ENCODE data around the gene RALGAPA2. TPM values are rescaled to one million over a fixed set of nuclear protein-coding genes. Genes with fewer than 3 reads are reported as not detected.

Gene RALGAPA2
- total and polyA plus RNA-seq, 2 experiments from 2014 or later, result 13.1 to 43.4 TPM

DNA sequence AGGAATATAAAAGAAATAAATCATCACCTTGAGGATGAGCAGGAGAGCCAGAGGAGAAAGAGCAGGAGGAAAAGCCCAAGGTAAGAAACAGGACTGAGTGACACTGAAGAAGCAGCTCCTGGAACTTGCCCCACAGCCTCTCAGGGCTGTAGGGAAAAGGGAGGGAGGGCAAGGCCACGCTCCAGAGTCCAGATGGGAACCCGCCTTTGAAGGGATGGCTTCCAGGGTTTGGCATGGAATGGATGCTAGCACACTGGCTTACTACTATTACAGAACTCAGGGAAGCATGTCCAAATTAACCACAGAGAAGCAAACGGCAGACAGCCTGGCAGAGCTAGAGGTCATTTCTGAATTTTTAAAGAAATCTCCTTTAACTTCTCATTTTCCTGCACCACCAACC lies 26.8 kb downstream of the RALGAPA2 start:
- Histone ChIP-seq H3K79me2 (replicated peaks; ENCODE audit: insufficient read depth) (peaks cover 90% of the 10 kb centered on the region), H3K9me2 (ENCODE audit: insufficient read depth) (no peaks in the 10 kb centered on the region), H3K4me1 (ENCODE audit: insufficient read depth) (peaks cover 7% of the 10 kb centered on the region; the same call in 1 of the 2 replicates), H3F3A (replicated peaks; ENCODE audit: low read depth) (no peaks in the 10 kb centered on the region), H3K27me3 (ENCODE audit: insufficient read depth) (no peaks in the 10 kb centered on the region), H3K36me3 (ENCODE audit: insufficient read depth) (no peaks in the 10 kb centered on the region), H3K4me3 (no peak overlapping the region), H3K27ac (ENCODE audit: low read depth) (no peak overlapping the region), H4K20me1 (replicated peaks; ENCODE audit: insufficient read depth) (peaks cover 9% of the 10 kb centered on the region), H2AFZ (no peak overlapping the region), H3K4me2 (no peak overlapping the region)
- no peaks in the 10 kb centered on the region for H3K9me3 Mint-ChIP-seq
- H3K4me3 Mint-ChIP-seq, result no peak overlapping the region; the same call in 2 of the 3 replicates
- H3K27me3 Mint-ChIP-seq (ENCODE audit: insufficient read depth, low read depth, poor library complexity), result no peaks in the 10 kb centered on the region
- H3K27ac Mint-ChIP-seq, result no peak overlapping the region
- peaks cover 19% of the 10 kb centered on the region for H3K4me1 Mint-ChIP-seq
- ATAC-seq (no peak), DNase-seq (ENCODE audit: low spot score) (no peak)
- H3K36me3 Mint-ChIP-seq (ENCODE audit: low read depth), result no peaks in the 10 kb centered on the region
- TF ChIP-seq ZNF114 (CRISPR knock-in tag; IDR thresholded peaks at IDR 0.05) (no peak), NANOG (IDR thresholded peaks at IDR 0.05; ENCODE audit: borderline replicate concordance) (no peak), EZH2phosphoT487 (IDR thresholded peaks at IDR 0.05; ENCODE audit: unreplicated experiment) (no peak), ZNF331 (CRISPR knock-in tag; IDR thresholded peaks at IDR 0.05; ENCODE audit: low read depth) (no peak), POLR2AphosphoS5 (IDR thresholded peaks at IDR 0.05; ENCODE audit: low read depth) (no peak), STAT1 (IDR thresholded peaks at IDR 0.05; ENCODE audit: unreplicated experiment) (no peak), CREB1 (CRISPR knock-in tag; IDR thresholded peaks at IDR 0.05; ENCODE audit: low read depth) (no peak), EZH2 (IDR thresholded peaks at IDR 0.05; ENCODE audit: low read depth, unreplicated experiment) (no peak), JUNB (IDR thresholded peaks at IDR 0.05; ENCODE audit: unreplicated experiment) (no peak)
- TF ChIP-seq, protein P1, sequence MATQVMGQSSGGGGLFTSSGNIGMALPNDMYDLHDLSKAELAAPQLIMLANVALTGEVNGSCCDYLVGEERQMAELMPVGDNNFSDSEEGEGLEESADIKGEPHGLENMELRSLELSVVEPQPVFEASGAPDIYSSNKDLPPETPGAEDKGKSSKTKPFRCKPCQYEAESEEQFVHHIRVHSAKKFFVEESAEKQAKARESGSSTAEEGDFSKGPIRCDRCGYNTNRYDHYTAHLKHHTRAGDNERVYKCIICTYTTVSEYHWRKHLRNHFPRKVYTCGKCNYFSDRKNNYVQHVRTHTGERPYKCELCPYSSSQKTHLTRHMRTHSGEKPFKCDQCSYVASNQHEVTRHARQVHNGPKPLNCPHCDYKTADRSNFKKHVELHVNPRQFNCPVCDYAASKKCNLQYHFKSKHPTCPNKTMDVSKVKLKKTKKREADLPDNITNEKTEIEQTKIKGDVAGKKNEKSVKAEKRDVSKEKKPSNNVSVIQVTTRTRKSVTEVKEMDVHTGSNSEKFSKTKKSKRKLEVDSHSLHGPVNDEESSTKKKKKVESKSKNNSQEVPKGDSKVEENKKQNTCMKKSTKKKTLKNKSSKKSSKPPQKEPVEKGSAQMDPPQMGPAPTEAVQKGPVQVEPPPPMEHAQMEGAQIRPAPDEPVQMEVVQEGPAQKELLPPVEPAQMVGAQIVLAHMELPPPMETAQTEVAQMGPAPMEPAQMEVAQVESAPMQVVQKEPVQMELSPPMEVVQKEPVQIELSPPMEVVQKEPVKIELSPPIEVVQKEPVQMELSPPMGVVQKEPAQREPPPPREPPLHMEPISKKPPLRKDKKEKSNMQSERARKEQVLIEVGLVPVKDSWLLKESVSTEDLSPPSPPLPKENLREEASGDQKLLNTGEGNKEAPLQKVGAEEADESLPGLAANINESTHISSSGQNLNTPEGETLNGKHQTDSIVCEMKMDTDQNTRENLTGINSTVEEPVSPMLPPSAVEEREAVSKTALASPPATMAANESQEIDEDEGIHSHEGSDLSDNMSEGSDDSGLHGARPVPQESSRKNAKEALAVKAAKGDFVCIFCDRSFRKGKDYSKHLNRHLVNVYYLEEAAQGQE (IDR thresholded peaks at IDR 0.05; ENCODE audit: unreplicated experiment), result no peak
- TF ChIP-seq, protein P2, sequence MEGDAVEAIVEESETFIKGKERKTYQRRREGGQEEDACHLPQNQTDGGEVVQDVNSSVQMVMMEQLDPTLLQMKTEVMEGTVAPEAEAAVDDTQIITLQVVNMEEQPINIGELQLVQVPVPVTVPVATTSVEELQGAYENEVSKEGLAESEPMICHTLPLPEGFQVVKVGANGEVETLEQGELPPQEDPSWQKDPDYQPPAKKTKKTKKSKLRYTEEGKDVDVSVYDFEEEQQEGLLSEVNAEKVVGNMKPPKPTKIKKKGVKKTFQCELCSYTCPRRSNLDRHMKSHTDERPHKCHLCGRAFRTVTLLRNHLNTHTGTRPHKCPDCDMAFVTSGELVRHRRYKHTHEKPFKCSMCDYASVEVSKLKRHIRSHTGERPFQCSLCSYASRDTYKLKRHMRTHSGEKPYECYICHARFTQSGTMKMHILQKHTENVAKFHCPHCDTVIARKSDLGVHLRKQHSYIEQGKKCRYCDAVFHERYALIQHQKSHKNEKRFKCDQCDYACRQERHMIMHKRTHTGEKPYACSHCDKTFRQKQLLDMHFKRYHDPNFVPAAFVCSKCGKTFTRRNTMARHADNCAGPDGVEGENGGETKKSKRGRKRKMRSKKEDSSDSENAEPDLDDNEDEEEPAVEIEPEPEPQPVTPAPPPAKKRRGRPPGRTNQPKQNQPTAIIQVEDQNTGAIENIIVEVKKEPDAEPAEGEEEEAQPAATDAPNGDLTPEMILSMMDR (conservative IDR thresholded peaks at IDR 0.05; ENCODE audit: low read depth in 2 of 2), result no peak
- TF ChIP-seq, protein P3, sequence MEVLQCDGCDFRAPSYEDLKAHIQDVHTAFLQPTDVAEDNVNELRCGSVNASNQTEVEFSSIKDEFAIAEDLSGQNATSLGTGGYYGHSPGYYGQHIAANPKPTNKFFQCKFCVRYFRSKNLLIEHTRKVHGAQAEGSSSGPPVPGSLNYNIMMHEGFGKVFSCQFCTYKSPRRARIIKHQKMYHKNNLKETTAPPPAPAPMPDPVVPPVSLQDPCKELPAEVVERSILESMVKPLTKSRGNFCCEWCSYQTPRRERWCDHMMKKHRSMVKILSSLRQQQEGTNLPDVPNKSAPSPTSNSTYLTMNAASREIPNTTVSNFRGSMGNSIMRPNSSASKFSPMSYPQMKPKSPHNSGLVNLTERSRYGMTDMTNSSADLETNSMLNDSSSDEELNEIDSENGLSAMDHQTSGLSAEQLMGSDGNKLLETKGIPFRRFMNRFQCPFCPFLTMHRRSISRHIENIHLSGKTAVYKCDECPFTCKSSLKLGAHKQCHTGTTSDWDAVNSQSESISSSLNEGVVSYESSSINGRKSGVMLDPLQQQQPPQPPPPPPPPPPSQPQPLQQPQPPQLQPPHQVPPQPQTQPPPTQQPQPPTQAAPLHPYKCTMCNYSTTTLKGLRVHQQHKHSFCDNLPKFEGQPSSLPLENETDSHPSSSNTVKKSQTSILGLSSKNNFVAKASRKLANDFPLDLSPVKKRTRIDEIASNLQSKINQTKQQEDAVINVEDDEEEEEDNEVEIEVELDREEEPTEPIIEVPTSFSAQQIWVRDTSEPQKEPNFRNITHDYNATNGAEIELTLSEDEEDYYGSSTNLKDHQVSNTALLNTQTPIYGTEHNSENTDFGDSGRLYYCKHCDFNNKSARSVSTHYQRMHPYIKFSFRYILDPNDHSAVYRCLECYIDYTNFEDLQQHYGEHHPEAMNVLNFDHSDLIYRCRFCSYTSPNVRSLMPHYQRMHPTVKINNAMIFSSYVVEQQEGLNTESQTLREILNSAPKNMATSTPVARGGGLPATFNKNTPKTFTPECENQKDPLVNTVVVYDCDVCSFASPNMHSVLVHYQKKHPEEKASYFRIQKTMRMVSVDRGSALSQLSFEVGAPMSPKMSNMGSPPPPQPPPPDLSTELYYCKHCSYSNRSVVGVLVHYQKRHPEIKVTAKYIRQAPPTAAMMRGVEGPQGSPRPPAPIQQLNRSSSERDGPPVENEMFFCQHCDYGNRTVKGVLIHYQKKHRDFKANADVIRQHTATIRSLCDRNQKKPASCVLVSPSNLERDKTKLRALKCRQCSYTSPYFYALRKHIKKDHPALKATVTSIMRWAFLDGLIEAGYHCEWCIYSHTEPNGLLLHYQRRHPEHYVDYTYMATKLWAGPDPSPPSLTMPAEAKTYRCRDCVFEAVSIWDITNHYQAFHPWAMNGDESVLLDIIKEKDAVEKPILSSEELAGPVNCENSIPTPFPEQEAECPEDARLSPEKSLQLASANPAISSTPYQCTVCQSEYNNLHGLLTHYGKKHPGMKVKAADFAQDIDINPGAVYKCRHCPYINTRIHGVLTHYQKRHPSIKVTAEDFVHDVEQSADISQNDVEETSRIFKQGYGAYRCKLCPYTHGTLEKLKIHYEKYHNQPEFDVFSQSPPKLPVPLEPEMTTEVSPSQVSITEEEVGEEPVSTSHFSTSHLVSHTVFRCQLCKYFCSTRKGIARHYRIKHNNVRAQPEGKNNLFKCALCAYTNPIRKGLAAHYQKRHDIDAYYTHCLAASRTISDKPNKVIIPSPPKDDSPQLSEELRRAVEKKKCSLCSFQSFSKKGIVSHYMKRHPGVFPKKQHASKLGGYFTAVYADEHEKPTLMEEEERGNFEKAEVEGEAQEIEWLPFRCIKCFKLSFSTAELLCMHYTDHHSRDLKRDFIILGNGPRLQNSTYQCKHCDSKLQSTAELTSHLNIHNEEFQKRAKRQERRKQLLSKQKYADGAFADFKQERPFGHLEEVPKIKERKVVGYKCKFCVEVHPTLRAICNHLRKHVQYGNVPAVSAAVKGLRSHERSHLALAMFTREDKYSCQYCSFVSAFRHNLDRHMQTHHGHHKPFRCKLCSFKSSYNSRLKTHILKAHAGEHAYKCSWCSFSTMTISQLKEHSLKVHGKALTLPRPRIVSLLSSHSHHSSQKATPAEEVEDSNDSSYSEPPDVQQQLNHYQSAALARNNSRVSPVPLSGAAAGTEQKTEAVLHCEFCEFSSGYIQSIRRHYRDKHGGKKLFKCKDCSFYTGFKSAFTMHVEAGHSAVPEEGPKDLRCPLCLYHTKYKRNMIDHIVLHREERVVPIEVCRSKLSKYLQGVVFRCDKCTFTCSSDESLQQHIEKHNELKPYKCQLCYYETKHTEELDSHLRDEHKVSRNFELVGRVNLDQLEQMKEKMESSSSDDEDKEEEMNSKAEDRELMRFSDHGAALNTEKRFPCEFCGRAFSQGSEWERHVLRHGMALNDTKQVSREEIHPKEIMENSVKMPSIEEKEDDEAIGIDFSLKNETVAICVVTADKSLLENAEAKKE (CRISPR knock-in tag; IDR thresholded peaks at IDR 0.05), result no peak
- TF ChIP-seq, protein P4, sequence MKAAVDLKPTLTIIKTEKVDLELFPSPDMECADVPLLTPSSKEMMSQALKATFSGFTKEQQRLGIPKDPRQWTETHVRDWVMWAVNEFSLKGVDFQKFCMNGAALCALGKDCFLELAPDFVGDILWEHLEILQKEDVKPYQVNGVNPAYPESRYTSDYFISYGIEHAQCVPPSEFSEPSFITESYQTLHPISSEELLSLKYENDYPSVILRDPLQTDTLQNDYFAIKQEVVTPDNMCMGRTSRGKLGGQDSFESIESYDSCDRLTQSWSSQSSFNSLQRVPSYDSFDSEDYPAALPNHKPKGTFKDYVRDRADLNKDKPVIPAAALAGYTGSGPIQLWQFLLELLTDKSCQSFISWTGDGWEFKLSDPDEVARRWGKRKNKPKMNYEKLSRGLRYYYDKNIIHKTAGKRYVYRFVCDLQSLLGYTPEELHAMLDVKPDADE (IDR thresholded peaks at IDR 0.05), result no peak
